Immature natural killer cell (primary cell): ENCODE measurements around the gene CHADL. TPM values are rescaled to one million over a fixed set of nuclear protein-coding genes. Genes with fewer than 3 reads are reported as not detected.
"Not testable (repeated sequence)": the region's sequence is repeated elsewhere in the genome, so short reads cannot be mapped to it uniquely, and the experiment has no call there.

ENCODE experiments used
- DNase-seq, 3 donors: peaks; one replicate each; pipeline ENCODE4 v3.0.0; 2022; ENCODE audit warnings: mixed read lengths in 1 of 3
- H3K27ac Mint-ChIP-seq, 6 donors: one replicate each; pipeline ENCODE4 v1.8.0; 2020; ENCODE audit warnings: mixed read lengths in 6 of 6, mild to moderate bottlenecking in 5 of 6, inconsistent platforms in 4 of 6, moderate library complexity in 3 of 6
- H3K27me3 Mint-ChIP-seq, 3 donors: one replicate each; pipeline ENCODE4 v1.8.0; 2020 to 2021; ENCODE audit warnings: low read depth in 3 of 3, mild to moderate bottlenecking in 3 of 3, mixed read lengths in 3 of 3, moderate library complexity in 3 of 3, inconsistent platforms in 1 of 3
- H3K36me3 Mint-ChIP-seq, 3 donors: one replicate each; pipeline ENCODE4 v1.8.0; 2020; ENCODE audit warnings: mixed read lengths in 3 of 3, inconsistent platforms in 2 of 3, mild to moderate bottlenecking in 2 of 3
- H3K4me1 Mint-ChIP-seq, 2 donors: one replicate each; pipeline ENCODE4 v1.8.0; 2020; ENCODE audit warnings: inconsistent platforms in 2 of 2, mild to moderate bottlenecking in 2 of 2, mixed read lengths in 2 of 2, moderate library complexity in 1 of 2
- H3K4me3 Mint-ChIP-seq, 5 donors: one replicate each; pipeline ENCODE4 v1.8.0; 2020; ENCODE audit warnings: mild to moderate bottlenecking in 5 of 5, mixed read lengths in 5 of 5, inconsistent platforms in 3 of 5, moderate library complexity in 3 of 5
- H3K9me3 Mint-ChIP-seq, 6 donors: one replicate each; pipeline ENCODE4 v1.8.0; 2020; ENCODE audit warnings: mild to moderate bottlenecking in 6 of 6, mixed read lengths in 6 of 6, inconsistent platforms in 4 of 6, moderate library complexity in 3 of 6
- polyA plus RNA-seq, 3 donors: library from polyadenylated mRNA; unstranded; fragments of 300-500 nt; fragmentation: Illumina TruSeq; gene quantifications; one replicate each; pipeline ENCODE4 v1.2.3, GENCODE V29; 2021

Gene CHADL
- polyA plus RNA-seq, 3 donors from 2014 or later, result 0.32 to 0.90 TPM; not detected in 1

- H3K27me3 Mint-ChIP-seq, result peaks cover 0 to 2% (median 0%) of the 10 kb centered on the region in 3 donors
- H3K9me3 Mint-ChIP-seq, result no peaks in the 10 kb centered on the region
- no peak overlapping the region for H3K4me3 Mint-ChIP-seq
- no peak overlapping the region for H3K27ac Mint-ChIP-seq
- no peaks in the 10 kb centered on the region for H3K4me1 Mint-ChIP-seq
- peaks cover 5 to 21% (median 19%) of the 10 kb centered on the region in 3 donors for H3K36me3 Mint-ChIP-seq
- DNase-seq, result no peak
These were observed 27.2 kb upstream of the CHADL start for GRCh38 chr22:41267958-41268357.

- peaks cover 4 to 27% (median 11%) of the 10 kb centered on the region in 3 donors for H3K36me3 Mint-ChIP-seq
- no peak overlapping the region for H3K27ac Mint-ChIP-seq
- DNase-seq, result no peak
- no peaks in the 10 kb centered on the region for H3K9me3 Mint-ChIP-seq
- no peaks in the 10 kb centered on the region for H3K27me3 Mint-ChIP-seq
- H3K4me3 Mint-ChIP-seq, result no peak overlapping the region
- H3K4me1 Mint-ChIP-seq, result no peaks in the 10 kb centered on the region
These were observed 23.7 kb upstream of the CHADL start for GRCh38 chr22:41264408-41264941.

GRCh38 chr22:41263704-41264103 lies 23.0 kb upstream of the CHADL start:
- no peak for DNase-seq
- Mint-ChIP-seq H3K36me3 (peaks cover 4 to 31% (median 11%) of the 10 kb centered on the region in 3 donors), H3K27ac (no peak overlapping the region), H3K4me1 (no peaks in the 10 kb centered on the region), H3K27me3 (no peaks in the 10 kb centered on the region), H3K9me3 (no peaks in the 10 kb centered on the region), H3K4me3 (no peak overlapping the region)

GRCh38 chr22:41262250-41262765 lies 21.6 kb upstream of the CHADL start:
- H3K4me1 Mint-ChIP-seq, result no peaks in the 10 kb centered on the region
- peaks cover 4 to 27% (median 8%) of the 10 kb centered on the region in 3 donors for H3K36me3 Mint-ChIP-seq
- no peak overlapping the region for H3K27ac Mint-ChIP-seq
- H3K4me3 Mint-ChIP-seq, result no peak overlapping the region
- no peak for DNase-seq
- H3K9me3 Mint-ChIP-seq, result no peaks in the 10 kb centered on the region
- H3K27me3 Mint-ChIP-seq, result no peaks in the 10 kb centered on the region

GRCh38 chr22:41261541-41262249 lies 21.0 kb upstream of the CHADL start:
- Mint-ChIP-seq H3K27me3 (no peaks in the 10 kb centered on the region), H3K4me1 (no peaks in the 10 kb centered on the region), H3K36me3 (peaks cover 4 to 27% (median 7%) of the 10 kb centered on the region in 3 donors), H3K27ac (no peak overlapping the region), H3K4me3 (no peak overlapping the region), H3K9me3 (no peaks in the 10 kb centered on the region)
- no peak for DNase-seq

GRCh38 chr22:41260871-41261270 lies 20.1 kb upstream of the CHADL start:
- H3K27ac Mint-ChIP-seq, result no peak overlapping the region
- H3K9me3 Mint-ChIP-seq, result no peaks in the 10 kb centered on the region
- H3K4me1 Mint-ChIP-seq, result no peaks in the 10 kb centered on the region
- no peak for DNase-seq
- peaks cover 0 to 23% (median 4%) of the 10 kb centered on the region in 3 donors for H3K36me3 Mint-ChIP-seq
- no peaks in the 10 kb centered on the region for H3K27me3 Mint-ChIP-seq
- no peak overlapping the region for H3K4me3 Mint-ChIP-seq

- H3K27ac Mint-ChIP-seq, H3K9me3 Mint-ChIP-seq, H3K27me3 Mint-ChIP-seq, H3K4me1 Mint-ChIP-seq, DNase-seq, H3K4me3 Mint-ChIP-seq: not testable (repeated sequence)
- peaks cover 0 to 18% (median under 1%) of the 10 kb centered on the region in 3 donors for H3K36me3 Mint-ChIP-seq
These were observed 19.0 kb upstream of the CHADL start for GRCh38 chr22:41259756-41260155.

- Mint-ChIP-seq H3K27ac (no peak overlapping the region), H3K27me3 (no peaks in the 10 kb centered on the region), H3K9me3 (no peaks in the 10 kb centered on the region), H3K4me1 (no peaks in the 10 kb centered on the region), H3K36me3 (peaks cover 0 to 14% (median 0%) of the 10 kb centered on the region in 3 donors), H3K4me3 (no peak overlapping the region)
- DNase-seq, result no peak
These were observed 17.0 kb upstream of the CHADL start for GRCh38 chr22:41257696-41258095.

GRCh38 chr22:41256254-41257253 lies 15.8 kb upstream of the CHADL start:
- no peak overlapping the region for H3K4me3 Mint-ChIP-seq
- H3K9me3 Mint-ChIP-seq, result no peaks in the 10 kb centered on the region
- H3K27ac Mint-ChIP-seq, result no peak overlapping the region
- H3K36me3 Mint-ChIP-seq, result peaks cover 0 to 15% (median 0%) of the 10 kb centered on the region in 3 donors
- H3K27me3 Mint-ChIP-seq, result no peaks in the 10 kb centered on the region
- H3K4me1 Mint-ChIP-seq, result no peaks in the 10 kb centered on the region
- DNase-seq, result no peak

GRCh38 chr22:41254230-41254629 lies 13.5 kb upstream of the CHADL start:
- Mint-ChIP-seq H3K4me3 (no peak overlapping the region), H3K27ac (peak overlapping the region in 1 of 6 donors; percentile 22), H3K4me1 (no peaks in the 10 kb centered on the region), H3K27me3 (no peaks in the 10 kb centered on the region), H3K36me3 (peaks cover 0 to 24% (median 3%) of the 10 kb centered on the region in 3 donors), H3K9me3 (no peaks in the 10 kb centered on the region)
- DNase-seq, result no peak

- peaks cover 0 to 21% (median 3%) of the 10 kb centered on the region in 3 donors for H3K36me3 Mint-ChIP-seq
- H3K4me1 Mint-ChIP-seq, result no peaks in the 10 kb centered on the region
- H3K27ac Mint-ChIP-seq, result no peak overlapping the region
- DNase-seq, result no peak
- no peaks in the 10 kb centered on the region for H3K27me3 Mint-ChIP-seq
- H3K4me3 Mint-ChIP-seq, result no peak overlapping the region
- H3K9me3 Mint-ChIP-seq, result no peaks in the 10 kb centered on the region
These were observed 11.6 kb upstream of the CHADL start for GRCh38 chr22:41252365-41252764.

GRCh38 chr22:41250127-41250526 lies 9.4 kb upstream of the CHADL start:
- no peak overlapping the region for H3K4me3 Mint-ChIP-seq
- DNase-seq, result no peak
- no peaks in the 10 kb centered on the region for H3K4me1 Mint-ChIP-seq
- peaks cover 0 to 20% (median 3%) of the 10 kb centered on the region in 3 donors for H3K36me3 Mint-ChIP-seq
- peak overlapping the region in 1 of 6 donors; percentile 12 for H3K27ac Mint-ChIP-seq
- H3K9me3 Mint-ChIP-seq, result no peaks in the 10 kb centered on the region
- no peaks in the 10 kb centered on the region for H3K27me3 Mint-ChIP-seq

- no peak for DNase-seq
- Mint-ChIP-seq H3K4me3 (no peak overlapping the region), H3K27me3 (no peaks in the 10 kb centered on the region), H3K36me3 (peaks cover 3 to 20% (median 4%) of the 10 kb centered on the region in 3 donors), H3K9me3 (no peaks in the 10 kb centered on the region), H3K4me1 (no peaks in the 10 kb centered on the region), H3K27ac (no peak overlapping the region)
These were observed 8.7 kb upstream of the CHADL start for GRCh38 chr22:41249442-41249841.

- Mint-ChIP-seq H3K9me3 (no peaks in the 10 kb centered on the region), H3K27ac (no peak overlapping the region), H3K4me1 (no peaks in the 10 kb centered on the region), H3K36me3 (peaks cover 3 to 20% (median 4%) of the 10 kb centered on the region in 3 donors), H3K4me3 (no peak overlapping the region), H3K27me3 (no peaks in the 10 kb centered on the region)
- no peak for DNase-seq
These were observed 8.0 kb upstream of the CHADL start for GRCh38 chr22:41248758-41249157.
